GM18861 (cell line): Measurements from ENCODE around the gene SIGLEC8.

Source experiments
- ATAC-seq: cut with Tn5 transposase; IDR thresholded peaks from one replicate; pipeline ENCODE4 v1.9.1; 2021; ENCODE audit not compliant: unreplicated experiment

The SIGLEC8 gene

GRCh38 chr19:51407511-51408131, 50.6 kb downstream of the SIGLEC8 start:
- no peak for ATAC-seq

- ATAC-seq: no peak
Observed at GRCh38 chr19:51402117-51402516, 56.1 kb downstream of the SIGLEC8 start.
